LoVo (cell line): ENCODE data around the gene RABL2A.
"Not testable (repeated sequence)": the region's sequence is repeated elsewhere in the genome, so short reads cannot be mapped to it uniquely, and the experiment has no call there.

Source experiments
- DNase-seq: peaks from one replicate; pipeline ENCODE4 v3.0.0-alpha.2; 2016; ENCODE audit warnings: low spot score

RABL2A gene

GRCh38 chr2:113626616-113627330 is at the start of gene RABL2A:
Gene RABL2A, plus strand, starts transcription at chr2:113627266. Its CDS starts 1,341 bp downstream, at chr2:113628607.
- peak; percentile 81 for DNase-seq

- DNase-seq = not testable (repeated sequence)
Measured at GRCh38 chr2:113578508-113578907, 48.6 kb upstream of the RABL2A start.

GRCh38 chr2:113582473-113582872 is 44.6 kb upstream of the RABL2A start:
- not testable (repeated sequence) for DNase-seq

GRCh38 chr2:113583521-113584225 is 43.4 kb upstream of the RABL2A start:
- peak; percentile 63 for DNase-seq

- DNase-seq = not testable (repeated sequence)
Measured at GRCh38 chr2:113584311-113585092, 42.6 kb upstream of the RABL2A start.

GRCh38 chr2:113587201-113587600 is 39.9 kb upstream of the RABL2A start:
- not testable (repeated sequence) for DNase-seq

GRCh38 chr2:113589591-113589990 is 37.5 kb upstream of the RABL2A start:
- not testable (repeated sequence) for DNase-seq

GRCh38 chr2:113591926-113592325 is 35.1 kb upstream of the RABL2A start:
- DNase-seq = not testable (repeated sequence)

GRCh38 chr2:113593280-113593679 is 33.8 kb upstream of the RABL2A start:
- DNase-seq = not testable (repeated sequence)

GRCh38 chr2:113595725-113596124 is 31.3 kb upstream of the RABL2A start:
- not testable (repeated sequence) for DNase-seq

GRCh38 chr2:113597164-113597563 is 29.9 kb upstream of the RABL2A start:
- not testable (repeated sequence) for DNase-seq

- not testable (repeated sequence) for DNase-seq
Measured at GRCh38 chr2:113597572-113597971, 29.5 kb upstream of the RABL2A start.

- DNase-seq = not testable (repeated sequence)
Measured at GRCh38 chr2:113598180-113598579, 28.9 kb upstream of the RABL2A start.

- DNase-seq = not testable (repeated sequence)
Measured at GRCh38 chr2:113598738-113599137, 28.3 kb upstream of the RABL2A start.

- not testable (repeated sequence) for DNase-seq
Measured at GRCh38 chr2:113599208-113599607, 27.9 kb upstream of the RABL2A start.

GRCh38 chr2:113602040-113602769 is 24.9 kb upstream of the RABL2A start:
- DNase-seq = not testable (repeated sequence)

GRCh38 chr2:113602869-113603466 is 24.1 kb upstream of the RABL2A start:
- no peak for DNase-seq

GRCh38 chr2:113603467-113604084 is 23.5 kb upstream of the RABL2A start:
- DNase-seq = peak; percentile 84

- peak; percentile 89 for DNase-seq
Measured at GRCh38 chr2:113604085-113604477, 23.0 kb upstream of the RABL2A start.

- DNase-seq = not testable (repeated sequence)
Measured at GRCh38 chr2:113604661-113605060, 22.4 kb upstream of the RABL2A start.

- DNase-seq = not testable (repeated sequence)
Measured at GRCh38 chr2:113606036-113606435, 21.0 kb upstream of the RABL2A start.
